NCI-H2107 (cell line): Measurements from ENCODE around the gene EPHB4.
"Not testable (repeated sequence)": the region's sequence is repeated elsewhere in the genome, so short reads cannot be mapped to it uniquely, and the experiment has no call there.

Source experiments
- DNase-seq: peaks from one replicate; lab custom pipeline; 2025; lab: John Stamatoyannopoulos, UW

Gene EPHB4

GRCh38 chr7:100827330-100828226 is at the start of gene EPHB4:
EPHB4 (minus strand) TSS chr7:100827523; CDS start chr7:100827030, 493 bp downstream.
- DNase-seq: no peak

GRCh38 chr7:100875356-100875751 is 48.0 kb upstream of the EPHB4 start:
- no peak for DNase-seq

- DNase-seq: peak; percentile 99
These were observed 47.4 kb upstream of the EPHB4 start, which contains the start of gene SRRT for GRCh38 chr7:100874577-100875355. SRRT (plus strand) TSS chr7:100875103; CDS start chr7:100875591, 488 bp downstream.

GRCh38 chr7:100874300-100874576 is 46.9 kb upstream of the EPHB4 start:
- no peak for DNase-seq

GRCh38 chr7:100873599-100874299 is 46.4 kb upstream of the EPHB4 start:
- no peak for DNase-seq

- DNase-seq: no peak
These were observed 40.6 kb upstream of the EPHB4 start for GRCh38 chr7:100867776-100868485.

- no peak for DNase-seq
These were observed 39.9 kb upstream of the EPHB4 start, which contains the start of gene TRIP6 for GRCh38 chr7:100867040-100867775. TRIP6 (plus strand) TSS chr7:100867387; CDS start chr7:100867498, 111 bp downstream.

GRCh38 chr7:100866729-100867039 is 39.4 kb upstream of the EPHB4 start:
- DNase-seq: no peak

GRCh38 chr7:100865938-100866728 is 38.8 kb upstream of the EPHB4 start:
- DNase-seq: no peak

GRCh38 chr7:100865372-100865911 is 38.1 kb upstream of the EPHB4 start:
- DNase-seq: no peak

GRCh38 chr7:100864263-100864845 is 37.0 kb upstream of the EPHB4 start:
- DNase-seq: no peak

GRCh38 chr7:100863406-100863950 is 36.2 kb upstream of the EPHB4 start:
- no peak for DNase-seq

- no peak for DNase-seq
These were observed 34.3 kb upstream of the EPHB4 start for GRCh38 chr7:100861616-100861985.

GRCh38 chr7:100860702-100861615 is 33.6 kb upstream of the EPHB4 start:
- DNase-seq: no peak

- DNase-seq: no peak
These were observed 32.5 kb upstream of the EPHB4 start for GRCh38 chr7:100859856-100860255.

GRCh38 chr7:100856871-100857282 is 29.6 kb upstream of the EPHB4 start:
- DNase-seq: no peak

- no peak for DNase-seq
These were observed 28.2 kb upstream of the EPHB4 start for GRCh38 chr7:100855515-100855914.

GRCh38 chr7:100854899-100855298 is 27.6 kb upstream of the EPHB4 start:
- DNase-seq: not testable (repeated sequence)
